ENCODE measurements around the gene PAFAH2. TPM values are rescaled to one million over a fixed set of nuclear protein-coding genes. Genes with fewer than 3 reads are reported as not detected.
"Not testable (repeated sequence)": the region's sequence is repeated elsewhere in the genome, so short reads cannot be mapped to it uniquely, and the experiment has no call there.

The PAFAH2 gene
- polyA plus RNA-seq, 1 experiment: 11.8 TPM

GRCh38 chr1:25989440-25990234 lies 8.2 kb downstream of the PAFAH2 start:
- no peaks in the 10 kb centered on the region for H3K9me3 ChIP-seq (ENCODE audit: control insufficient read depth, insufficient read depth, low read length)
- CTCF ChIA-PET: interaction anchor here (1.5 kb wide), 1 partner anchor 94 kb away, joined by 4 read pairs; no protein-coding TSS in a partner anchor
- H3K27ac ChIP-seq (ENCODE audit: low read depth, low read length): no peak overlapping the region
- TF ChIP-seq, protein P1, sequence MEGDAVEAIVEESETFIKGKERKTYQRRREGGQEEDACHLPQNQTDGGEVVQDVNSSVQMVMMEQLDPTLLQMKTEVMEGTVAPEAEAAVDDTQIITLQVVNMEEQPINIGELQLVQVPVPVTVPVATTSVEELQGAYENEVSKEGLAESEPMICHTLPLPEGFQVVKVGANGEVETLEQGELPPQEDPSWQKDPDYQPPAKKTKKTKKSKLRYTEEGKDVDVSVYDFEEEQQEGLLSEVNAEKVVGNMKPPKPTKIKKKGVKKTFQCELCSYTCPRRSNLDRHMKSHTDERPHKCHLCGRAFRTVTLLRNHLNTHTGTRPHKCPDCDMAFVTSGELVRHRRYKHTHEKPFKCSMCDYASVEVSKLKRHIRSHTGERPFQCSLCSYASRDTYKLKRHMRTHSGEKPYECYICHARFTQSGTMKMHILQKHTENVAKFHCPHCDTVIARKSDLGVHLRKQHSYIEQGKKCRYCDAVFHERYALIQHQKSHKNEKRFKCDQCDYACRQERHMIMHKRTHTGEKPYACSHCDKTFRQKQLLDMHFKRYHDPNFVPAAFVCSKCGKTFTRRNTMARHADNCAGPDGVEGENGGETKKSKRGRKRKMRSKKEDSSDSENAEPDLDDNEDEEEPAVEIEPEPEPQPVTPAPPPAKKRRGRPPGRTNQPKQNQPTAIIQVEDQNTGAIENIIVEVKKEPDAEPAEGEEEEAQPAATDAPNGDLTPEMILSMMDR (IDR thresholded peaks at IDR 0.05; ENCODE audit: low read depth, low read length): no peak
- DNase-seq (ENCODE audit: low read depth, low spot score): no peak
- no peak overlapping the region for H3K4me3 ChIP-seq (ENCODE audit: low read depth, low read length)
- no peaks in the 10 kb centered on the region for H3K27me3 ChIP-seq (ENCODE audit: control insufficient read depth, insufficient read depth, low read length)
- POLR2A ChIA-PET: interaction anchor here (0.6 kb wide), 1 partner anchor 124 kb away, joined by 5 read pairs; no protein-coding TSS in a partner anchor

DNA sequence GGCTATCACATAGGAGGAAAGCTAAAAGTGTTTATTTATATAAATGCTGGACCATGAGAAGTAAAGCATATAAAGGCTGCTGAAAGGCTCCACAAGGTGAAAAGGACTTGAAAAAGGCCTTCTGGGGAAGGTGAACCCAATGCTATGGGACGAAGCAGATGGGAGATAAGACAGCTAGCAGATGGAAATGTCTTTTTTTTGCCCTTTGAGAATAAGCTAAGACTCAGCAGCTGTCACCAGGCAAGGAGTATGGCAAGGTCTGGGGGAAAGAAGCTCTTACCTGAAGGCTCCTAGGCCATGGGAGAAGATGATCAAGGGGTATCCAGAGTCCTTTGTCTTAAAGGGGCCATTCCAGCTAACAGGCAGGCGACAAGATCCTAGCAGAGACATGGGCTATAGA lies 9.9 kb downstream of the PAFAH2 start:
- POLR2A ChIA-PET: no interaction called here
- TF ChIP-seq, protein P1 (IDR thresholded peaks at IDR 0.05; ENCODE audit: low read depth, low read length): no peak
- Histone ChIP-seq H3K9me3 (ENCODE audit: control insufficient read depth, insufficient read depth, low read length) (no peaks in the 10 kb centered on the region), H3K27me3 (ENCODE audit: control insufficient read depth, insufficient read depth, low read length) (no peaks in the 10 kb centered on the region), H3K27ac (ENCODE audit: low read depth, low read length) (no peak overlapping the region), H3K4me3 (ENCODE audit: low read depth, low read length) (no peak overlapping the region)
- no peak for DNase-seq (ENCODE audit: low read depth, low spot score)
- CTCF ChIA-PET: interaction anchor here (0.6 to 1.9 kb wide), 3 partner anchors 10 to 157 kb away, joined by 4 to 7 read pairs (median 4); partner anchors contain the start of gene PAFAH2

DNA sequence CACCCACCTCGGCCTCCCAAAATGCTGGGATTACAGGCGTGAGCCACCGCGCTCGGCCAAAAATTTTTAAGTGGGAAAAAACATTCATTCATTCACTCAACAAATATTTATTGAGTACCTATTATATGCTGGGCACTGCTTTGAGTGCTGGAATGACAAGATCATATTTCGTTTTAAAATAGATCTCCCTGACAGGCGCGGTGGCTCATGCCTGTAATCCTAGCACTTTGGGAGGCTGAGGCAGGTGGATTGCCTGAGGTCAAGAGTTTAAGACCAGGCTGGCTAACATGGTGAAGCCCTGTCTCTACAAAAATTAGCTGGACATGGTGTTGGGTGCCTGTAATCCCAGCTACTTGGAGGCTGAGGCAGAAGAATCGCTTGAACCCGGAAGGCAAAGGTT lies 11.1 kb downstream of the PAFAH2 start:
- H3K27ac ChIP-seq (ENCODE audit: low read depth, low read length); H3K4me3 ChIP-seq (ENCODE audit: low read depth, low read length); DNase-seq (ENCODE audit: low read depth, low spot score); POLR2A ChIA-PET; H3K9me3 ChIP-seq (ENCODE audit: control insufficient read depth, insufficient read depth, low read length); H3K27me3 ChIP-seq (ENCODE audit: control insufficient read depth, insufficient read depth, low read length): not testable (repeated sequence)
- CTCF ChIA-PET: interaction anchor here (0.7 to 1.9 kb wide), 5 partner anchors 11 to 467 kb away, joined by 3 to 7 read pairs (median 4); partner anchors contain the start of gene PAFAH2

- ChIA-PET CTCF (interaction anchor here (1.0 kb wide), 1 partner anchor 90 kb away, joined by 4 read pairs; no protein-coding TSS in a partner anchor), POLR2A (no interaction called here)
- Histone ChIP-seq H3K4me3 (ENCODE audit: low read depth, low read length) (no peak overlapping the region), H3K27ac (ENCODE audit: low read depth, low read length) (no peak overlapping the region), H3K9me3 (ENCODE audit: control insufficient read depth, insufficient read depth, low read length) (no peaks in the 10 kb centered on the region), H3K27me3 (ENCODE audit: control insufficient read depth, insufficient read depth, low read length) (no peaks in the 10 kb centered on the region)
- DNase-seq (ENCODE audit: low read depth, low spot score): no peak
- TF ChIP-seq, protein P1 (IDR thresholded peaks at IDR 0.05; ENCODE audit: low read depth, low read length): no peak
Observed at GRCh38 chr1:25985670-25986069, 12.2 kb downstream of the PAFAH2 start.

- Histone ChIP-seq H3K27me3 (ENCODE audit: control insufficient read depth, insufficient read depth, low read length) (no peaks in the 10 kb centered on the region), H3K27ac (ENCODE audit: low read depth, low read length) (no peak overlapping the region), H3K9me3 (ENCODE audit: control insufficient read depth, insufficient read depth, low read length) (no peaks in the 10 kb centered on the region), H3K4me3 (ENCODE audit: low read depth, low read length) (no peak overlapping the region)
- ChIA-PET CTCF (no interaction called here), POLR2A (no interaction called here)
- TF ChIP-seq, protein P1 (IDR thresholded peaks at IDR 0.05; ENCODE audit: low read depth, low read length): no peak
- no peak for DNase-seq (ENCODE audit: low read depth, low spot score)
Observed at GRCh38 chr1:25985171-25985570, 12.7 kb downstream of the PAFAH2 start.
